ENCODE measurements around the gene SLC6A20. TPM values are rescaled to one million over a fixed set of nuclear protein-coding genes. Genes with fewer than 3 reads are reported as not detected.

Gene SLC6A20
- total RNA-seq, 1 donor from 2014 or later: not detected

- TF ChIP-seq CTCF (IDR thresholded peaks at IDR 0.05): no peak
- DNase-seq (ENCODE audit: low spot score): no peak
- Mint-ChIP-seq H3K4me1 (ENCODE audit: low read depth) (no peaks in the 10 kb centered on the region), H3K36me3 (ENCODE audit: low read depth) (peaks cover 1% of the 10 kb centered on the region), H3K27me3 (ENCODE audit: low read depth) (peaks cover 56% of the 10 kb centered on the region), H3K27ac (ENCODE audit: unreplicated experiment) (no peak overlapping the region), H3K9me3 (ENCODE audit: low read depth) (peaks cover 5% of the 10 kb centered on the region), H3K4me3 (ENCODE audit: unreplicated experiment) (no peak overlapping the region)
These were observed 23.8 kb downstream of the SLC6A20 start for GRCh38 chr3:45772341-45773035.

DNA sequence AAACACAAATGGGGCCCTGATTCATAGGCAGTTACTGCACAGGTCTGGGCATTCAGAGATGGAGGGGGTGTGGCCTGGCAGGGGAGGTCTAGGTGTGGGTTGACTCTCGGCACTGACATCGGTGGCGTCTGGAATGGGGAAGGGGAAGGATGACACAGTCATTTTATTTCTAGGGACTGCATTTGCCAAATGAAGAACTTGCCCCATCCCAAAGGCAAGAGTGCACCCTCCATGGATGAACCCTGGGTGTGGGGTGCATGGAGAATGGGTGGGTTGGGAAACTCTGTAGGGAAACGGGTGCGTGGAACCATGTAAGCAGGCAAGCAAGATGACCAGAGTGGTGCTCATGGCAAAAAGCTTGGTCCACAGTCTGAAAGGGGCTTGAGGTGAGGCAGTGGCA is 24.5 kb downstream of the SLC6A20 start:
- no peak for TF ChIP-seq CTCF (IDR thresholded peaks at IDR 0.05)
- DNase-seq (ENCODE audit: low spot score): no peak
- H3K36me3 Mint-ChIP-seq (ENCODE audit: low read depth): peaks cover 3% of the 10 kb centered on the region
- no peaks in the 10 kb centered on the region for H3K4me1 Mint-ChIP-seq (ENCODE audit: low read depth)
- peaks cover 58% of the 10 kb centered on the region for H3K27me3 Mint-ChIP-seq (ENCODE audit: low read depth)
- no peak overlapping the region for H3K4me3 Mint-ChIP-seq (ENCODE audit: unreplicated experiment)
- H3K27ac Mint-ChIP-seq (ENCODE audit: unreplicated experiment): no peak overlapping the region
- H3K9me3 Mint-ChIP-seq (ENCODE audit: low read depth): peaks cover 10% of the 10 kb centered on the region

DNA sequence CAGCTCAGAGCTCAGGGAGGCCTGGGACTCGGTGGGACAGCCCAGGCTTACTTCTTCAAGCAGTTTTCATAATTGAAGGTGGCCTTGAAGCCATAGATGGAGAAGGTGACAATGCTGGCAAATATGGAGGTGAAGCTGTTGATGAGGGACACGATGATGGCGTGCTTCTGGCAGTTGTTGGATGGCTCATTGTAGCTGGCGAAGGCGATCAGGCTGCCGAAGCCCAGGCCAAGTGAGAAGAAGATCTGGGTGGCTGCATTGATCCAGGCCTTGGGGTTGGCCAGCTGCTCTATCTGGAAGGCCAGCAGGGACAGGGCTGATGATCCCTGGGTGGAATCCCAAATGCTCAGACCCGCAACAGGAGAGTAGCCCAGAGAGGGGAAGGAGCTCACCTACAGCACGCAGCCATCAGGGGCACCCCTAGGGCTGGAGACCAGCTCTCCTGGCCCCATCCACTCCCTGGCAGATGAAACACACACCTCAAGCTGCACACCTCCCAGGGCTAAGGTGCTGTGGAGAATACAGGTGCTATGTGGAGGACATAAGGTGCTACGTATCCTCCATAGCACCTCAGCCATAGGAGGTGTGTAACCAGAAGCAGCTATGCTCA is 25.1 kb downstream of the SLC6A20 start:
- Mint-ChIP-seq H3K36me3 (ENCODE audit: low read depth) (peaks cover 3% of the 10 kb centered on the region), H3K9me3 (ENCODE audit: low read depth) (peaks cover 10% of the 10 kb centered on the region), H3K4me3 (ENCODE audit: unreplicated experiment) (no peak overlapping the region), H3K27me3 (ENCODE audit: low read depth) (peaks cover 58% of the 10 kb centered on the region), H3K27ac (ENCODE audit: unreplicated experiment) (no peak overlapping the region), H3K4me1 (ENCODE audit: low read depth) (no peaks in the 10 kb centered on the region)
- DNase-seq (ENCODE audit: low spot score): no peak
- TF ChIP-seq CTCF (IDR thresholded peaks at IDR 0.05): no peak

DNA sequence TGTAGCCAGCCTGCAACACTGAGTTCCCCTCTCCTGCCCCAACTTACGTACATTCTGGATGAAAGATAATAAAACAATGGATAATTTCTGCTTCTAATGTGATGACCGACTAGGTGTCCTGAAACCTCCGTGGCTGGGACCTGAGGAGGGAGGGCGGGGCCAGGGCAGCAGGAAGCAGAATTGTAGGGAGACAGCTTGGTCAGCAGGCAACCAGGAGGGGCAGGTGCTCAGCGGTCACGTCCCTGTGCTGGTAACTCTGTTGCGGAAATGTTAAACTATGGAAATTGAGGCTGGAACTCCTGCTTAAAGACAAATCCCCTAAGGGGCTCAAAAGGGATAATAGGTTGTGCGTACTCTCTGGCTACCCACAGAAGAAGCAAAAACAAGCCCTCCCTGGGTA is 30.4 kb downstream of the SLC6A20 start:
- no peak for TF ChIP-seq CTCF (IDR thresholded peaks at IDR 0.05)
- Mint-ChIP-seq H3K27me3 (ENCODE audit: low read depth) (peaks cover 34% of the 10 kb centered on the region), H3K36me3 (ENCODE audit: low read depth) (peaks cover 3% of the 10 kb centered on the region), H3K4me1 (ENCODE audit: low read depth) (peaks cover 3% of the 10 kb centered on the region), H3K27ac (ENCODE audit: unreplicated experiment) (no peak overlapping the region), H3K4me3 (ENCODE audit: unreplicated experiment) (no peak overlapping the region), H3K9me3 (ENCODE audit: low read depth) (peaks cover 10% of the 10 kb centered on the region)
- no peak for DNase-seq (ENCODE audit: low spot score)

- Mint-ChIP-seq H3K9me3 (ENCODE audit: low read depth) (peaks cover 10% of the 10 kb centered on the region), H3K27me3 (ENCODE audit: low read depth) (peaks cover 33% of the 10 kb centered on the region), H3K4me1 (ENCODE audit: low read depth) (peaks cover 3% of the 10 kb centered on the region), H3K27ac (ENCODE audit: unreplicated experiment) (no peak overlapping the region), H3K36me3 (ENCODE audit: low read depth) (peaks cover 3% of the 10 kb centered on the region), H3K4me3 (ENCODE audit: unreplicated experiment) (no peak overlapping the region)
- no peak for DNase-seq (ENCODE audit: low spot score)
- no peak for TF ChIP-seq CTCF (IDR thresholded peaks at IDR 0.05)
These were observed 31.0 kb downstream of the SLC6A20 start for GRCh38 chr3:45765266-45765851.

Measured in chondrocyte (in vitro differentiated cells).